Mucosa of gallbladder (tissue), 1 donor: ENCODE data around the gene OSBP2. TPM values are rescaled to one million over a fixed set of nuclear protein-coding genes. Genes with fewer than 3 reads are reported as not detected.

Experiments
- DNase-seq: peaks from one replicate; pipeline ENCODE4 v3.0.0-alpha.2; 2020; ENCODE audit warnings: low spot score
- total RNA-seq: library from RNA; stranded (reverse); gene quantifications from one replicate; pipeline ENCODE4 v1.2.1, GENCODE V29; 2021
- donor health status: DM: no; HTN: no; CAD: no.

Gene OSBP2
- total RNA-seq, 1 donor from 2014 or later, result 10.4 TPM

- DNase-seq, result no peak
These were observed 172.2 kb downstream of the OSBP2 start for GRCh38 chr22:30866811-30867271.

- no peak for DNase-seq
These were observed 173.3 kb downstream of the OSBP2 start for GRCh38 chr22:30867746-30868662.

GRCh38 chr22:30868663-30869385 lies 174.2 kb downstream of the OSBP2 start:
- no peak for DNase-seq

DNA sequence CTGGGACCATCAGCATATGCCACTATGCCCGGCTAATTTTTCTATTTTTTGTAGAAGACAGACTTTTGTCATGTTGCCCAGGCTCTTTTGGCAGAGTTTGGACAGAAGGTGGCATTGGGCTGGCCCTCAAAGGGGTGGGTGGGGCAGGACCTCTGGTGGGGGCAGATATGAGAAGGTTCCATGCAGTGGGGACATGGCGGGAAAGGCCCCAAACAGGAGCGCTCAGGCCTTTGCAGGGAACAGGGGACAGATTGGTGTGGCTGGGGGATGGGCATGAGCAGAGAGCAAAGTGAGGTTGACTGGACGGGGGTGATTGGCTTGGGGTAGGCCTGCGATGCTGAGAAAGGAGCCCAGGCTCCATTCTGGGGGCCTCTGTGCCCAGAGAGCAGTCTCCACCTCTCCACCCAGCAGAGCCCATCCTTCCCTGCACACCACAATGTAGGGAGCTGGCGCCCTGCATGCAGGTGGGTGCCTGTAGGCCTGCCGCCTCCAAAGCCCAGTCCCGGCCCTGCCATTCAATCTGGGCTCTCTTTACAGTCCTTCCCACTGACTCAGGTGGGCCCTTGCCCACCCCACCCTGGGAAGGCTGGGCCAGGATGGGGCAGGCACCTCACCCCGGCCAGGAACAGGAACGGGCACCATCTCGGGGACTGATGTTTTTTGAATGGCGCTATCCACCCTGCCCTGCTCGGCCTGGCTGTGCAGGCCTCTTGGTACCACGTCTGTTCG lies 175.2 kb downstream of the OSBP2 start:
- no peak for DNase-seq

GRCh38 chr22:30870451-30871345 lies 176.0 kb downstream of the OSBP2 start:
- no peak for DNase-seq

- no peak for DNase-seq
These were observed 177.0 kb downstream of the OSBP2 start for GRCh38 chr22:30871391-30872284.

- DNase-seq, result no peak
These were observed 177.8 kb downstream of the OSBP2 start for GRCh38 chr22:30872285-30873041.

DNA sequence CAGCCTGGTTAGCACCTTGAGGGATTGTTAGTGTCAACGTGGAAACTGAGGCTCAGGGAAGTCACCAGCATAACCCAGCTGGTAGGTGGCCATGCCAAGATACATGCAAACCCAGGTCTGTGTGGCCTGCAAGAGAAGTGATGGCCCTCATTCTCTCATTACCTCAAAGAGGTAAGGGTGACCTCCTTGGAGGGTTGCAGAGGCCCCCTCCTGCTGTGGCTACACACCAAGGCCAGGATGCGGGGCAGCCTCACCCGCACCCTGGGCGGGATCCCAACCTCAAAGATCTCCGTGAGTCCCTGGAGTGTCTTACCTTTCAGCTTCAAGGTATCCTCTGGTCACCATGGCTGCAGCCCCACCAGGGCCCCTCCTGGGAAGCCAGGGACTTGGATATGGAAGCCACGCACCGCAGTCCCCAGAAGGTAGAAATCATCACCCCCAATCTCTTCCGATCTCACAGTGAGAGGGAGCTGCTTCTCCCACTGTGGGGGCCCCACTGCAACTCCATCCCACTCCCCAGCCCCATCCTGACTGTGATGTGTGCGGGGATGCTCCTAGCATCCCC lies 178.5 kb downstream of the OSBP2 start:
- DNase-seq, result no peak

- no peak for DNase-seq
These were observed 179.0 kb downstream of the OSBP2 start for GRCh38 chr22:30873661-30874060.

DNA sequence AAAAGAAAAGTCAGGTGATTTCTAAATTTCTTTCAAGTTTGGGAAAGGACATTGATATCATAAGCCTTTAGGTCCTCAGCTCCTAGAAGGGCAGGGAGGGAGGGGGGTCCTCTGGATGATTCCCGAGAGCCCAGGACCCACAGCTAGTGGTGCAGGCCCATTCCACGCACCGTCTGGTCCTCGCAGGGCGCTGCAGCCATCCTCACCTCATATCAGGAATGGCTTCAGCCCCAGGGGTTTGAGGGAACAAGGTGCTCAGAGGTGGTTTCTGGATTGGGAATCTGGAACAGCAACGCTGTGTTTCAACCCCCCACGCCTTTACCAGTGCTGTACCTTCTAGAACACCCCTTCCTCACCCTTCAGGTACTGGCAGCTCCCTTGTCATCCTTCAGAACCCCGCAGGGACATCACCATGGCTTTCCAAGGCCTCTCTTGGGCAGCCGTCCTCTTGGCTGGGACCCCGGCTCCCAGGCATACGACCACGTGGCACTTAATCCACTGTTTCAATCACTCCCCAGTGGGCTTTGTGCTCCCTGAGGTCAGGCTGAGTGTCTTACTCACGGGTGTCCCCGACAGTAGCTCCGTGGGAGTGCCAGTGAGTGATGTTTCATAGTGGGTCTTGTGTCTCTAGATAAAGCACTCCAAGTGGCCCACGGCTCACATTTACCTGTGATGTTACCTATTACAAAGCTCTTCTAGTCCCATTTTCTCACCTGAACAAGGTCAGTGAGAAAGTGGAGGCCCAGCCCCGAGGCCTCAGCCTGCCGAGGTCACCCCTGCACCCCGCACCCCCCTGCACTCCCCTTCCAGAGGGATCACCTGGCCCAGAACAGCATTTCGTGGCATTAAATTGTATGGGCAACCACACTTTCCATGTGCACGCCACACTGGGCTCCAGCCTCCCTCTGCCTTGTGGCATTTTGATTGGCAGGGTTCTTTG lies 180.0 kb downstream of the OSBP2 start:
- DNase-seq, result no peak

DNA sequence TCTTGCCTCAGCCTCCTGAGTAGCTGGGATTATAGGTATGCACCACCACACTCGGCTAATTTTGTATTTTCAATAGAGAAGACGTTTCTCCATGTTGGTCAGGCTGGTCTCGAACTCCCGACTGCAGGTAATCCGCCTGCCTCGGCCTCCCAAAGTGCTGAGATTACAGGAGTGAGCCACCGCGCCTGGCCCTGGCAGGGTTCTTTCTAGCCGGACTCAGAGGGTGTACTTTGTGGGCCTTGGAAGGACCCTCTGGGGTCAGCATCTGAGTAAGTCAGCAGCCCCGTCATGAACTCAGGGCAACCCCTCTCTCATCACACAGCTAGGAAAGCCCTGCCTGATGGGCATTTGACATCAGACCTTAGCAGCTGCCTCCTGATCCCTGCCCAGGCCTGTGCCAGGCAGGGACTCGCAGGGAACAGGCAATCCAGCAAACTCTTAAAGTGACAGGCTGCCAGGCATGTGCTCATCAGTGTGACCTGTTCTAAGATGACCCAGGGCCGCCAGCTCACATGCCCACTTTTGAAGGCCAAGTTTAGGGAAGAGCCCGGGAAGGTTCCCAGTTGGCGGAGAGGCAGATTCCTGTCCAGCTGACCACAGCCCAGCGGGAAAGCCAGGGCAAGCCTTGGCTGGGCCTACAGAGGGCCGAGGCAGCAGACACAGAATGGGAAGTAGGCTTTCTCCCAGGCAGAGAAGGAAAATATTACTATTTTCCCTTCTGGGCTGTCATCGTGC lies 181.0 kb downstream of the OSBP2 start:
- DNase-seq, result no peak

- no peak for DNase-seq
These were observed 181.6 kb downstream of the OSBP2 start for GRCh38 chr22:30876221-30876751.

- no peak for DNase-seq
These were observed 182.4 kb downstream of the OSBP2 start for GRCh38 chr22:30876915-30877553.

- no peak for DNase-seq
These were observed 183.2 kb downstream of the OSBP2 start for GRCh38 chr22:30877662-30878515.
